Putamen (tissue), 1 donor: ENCODE measurements around the gene NLRC5.
"Not testable (repeated sequence)": the region's sequence is repeated elsewhere in the genome, so short reads cannot be mapped to it uniquely, and the experiment has no call there.

Source experiments
- DNase-seq: peaks from one replicate; pipeline ENCODE4 v3.0.0-alpha.2; 2016; ENCODE audit warnings: low spot score

The NLRC5 gene

DNA sequence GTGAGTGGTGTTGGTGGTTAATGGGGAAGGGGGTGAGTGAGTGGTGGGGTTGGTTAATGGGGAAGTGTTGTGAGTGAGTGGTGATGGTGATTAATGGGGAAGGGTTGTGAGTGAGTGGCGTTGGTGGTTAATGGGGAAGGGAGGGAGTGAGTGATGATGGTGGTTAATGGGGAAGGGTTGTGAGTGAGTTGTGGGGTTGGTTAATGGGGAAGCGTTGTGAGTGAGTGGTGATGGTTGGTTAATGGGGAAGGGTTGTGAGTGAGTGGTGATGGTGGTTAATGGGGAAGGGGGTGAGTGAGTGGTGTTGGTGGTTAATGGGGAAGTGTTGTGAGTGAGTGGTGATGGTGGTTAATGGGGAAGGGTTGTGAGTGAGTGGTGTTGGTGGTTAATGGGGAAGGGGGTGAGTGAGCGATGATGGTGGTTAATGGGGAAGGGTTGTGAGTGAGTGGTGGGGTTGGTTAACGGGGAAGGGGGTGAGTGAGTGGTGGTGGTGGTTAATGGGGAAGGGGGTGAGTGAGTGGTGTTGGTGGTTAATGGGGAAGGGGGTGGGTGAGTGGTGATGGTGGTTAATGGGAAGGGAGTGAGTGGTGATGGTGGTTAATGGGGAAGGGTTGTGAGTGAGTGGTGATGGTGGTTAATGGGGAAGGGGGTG, 81.8 kb downstream of the NLRC5 start:
- not testable (repeated sequence) for DNase-seq

DNA sequence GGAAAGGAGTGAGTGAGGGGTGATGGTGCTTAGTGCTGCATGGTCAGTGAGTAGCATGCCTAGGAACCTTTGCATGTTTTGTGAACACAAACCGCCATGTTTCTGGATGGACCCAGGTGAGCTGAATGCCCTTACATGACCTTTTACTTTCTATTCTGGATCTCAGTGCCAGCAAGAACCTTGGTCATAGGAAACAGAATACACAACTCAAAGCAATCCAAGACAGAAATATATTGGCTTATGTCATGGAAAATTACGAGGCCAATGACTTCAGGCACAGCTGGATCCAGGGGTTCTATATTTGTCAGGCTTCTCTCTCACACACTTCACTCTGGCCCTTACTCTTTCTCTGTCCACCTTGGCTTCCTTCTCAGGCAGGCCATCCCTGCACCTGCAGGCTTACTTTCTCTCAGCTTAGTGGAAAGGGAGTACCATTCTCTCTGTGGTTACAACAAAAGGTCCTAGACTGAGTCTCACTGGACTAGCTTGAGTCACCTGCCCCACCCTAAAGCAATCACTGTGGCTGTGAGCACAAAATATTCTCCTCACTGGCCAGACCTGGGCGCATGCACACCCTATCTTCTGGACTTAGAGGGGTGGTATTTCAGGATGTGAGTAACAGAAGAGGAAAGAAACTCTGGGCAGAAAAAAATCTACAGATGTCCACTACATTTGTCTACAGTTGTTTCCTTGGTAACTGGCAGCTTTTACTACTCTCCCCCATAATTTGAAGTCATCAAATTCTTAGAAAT, 82.7 kb downstream of the NLRC5 start:
- no peak for DNase-seq

DNA sequence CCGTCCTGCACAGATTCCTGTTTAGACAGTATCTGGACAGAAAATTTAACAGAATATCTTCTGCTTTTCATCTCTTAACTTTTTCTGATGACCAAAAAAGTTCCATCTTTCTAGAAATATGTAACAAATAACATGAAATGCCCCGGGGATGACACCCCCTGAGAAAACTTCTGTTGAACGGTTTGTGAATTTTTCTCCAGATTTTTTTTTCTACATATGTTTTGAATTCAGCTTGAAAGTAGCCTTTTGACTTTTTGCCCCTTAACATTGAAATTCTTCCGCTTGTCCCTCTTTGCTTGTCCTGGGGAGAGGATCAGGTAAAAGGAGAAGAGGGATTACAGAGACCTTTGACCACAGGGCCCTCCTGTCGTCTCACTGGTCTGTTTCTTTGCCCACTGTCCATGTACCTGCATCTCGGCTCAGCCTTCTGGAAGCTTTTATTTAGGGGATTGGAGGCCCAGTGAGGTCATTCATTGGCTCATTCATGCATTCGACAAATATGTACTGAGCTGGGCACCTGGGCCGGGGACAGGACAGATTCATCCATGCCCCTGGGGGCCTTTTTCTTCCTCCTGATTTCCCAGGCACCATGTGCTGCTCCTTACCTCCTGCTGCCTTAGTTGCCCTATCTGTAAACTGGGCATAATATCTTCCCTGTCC, 83.4 kb downstream of the NLRC5 start:
- no peak for DNase-seq

GRCh38 chr16:57077714-57078113, 88.4 kb downstream of the NLRC5 start:
- no peak for DNase-seq

DNA sequence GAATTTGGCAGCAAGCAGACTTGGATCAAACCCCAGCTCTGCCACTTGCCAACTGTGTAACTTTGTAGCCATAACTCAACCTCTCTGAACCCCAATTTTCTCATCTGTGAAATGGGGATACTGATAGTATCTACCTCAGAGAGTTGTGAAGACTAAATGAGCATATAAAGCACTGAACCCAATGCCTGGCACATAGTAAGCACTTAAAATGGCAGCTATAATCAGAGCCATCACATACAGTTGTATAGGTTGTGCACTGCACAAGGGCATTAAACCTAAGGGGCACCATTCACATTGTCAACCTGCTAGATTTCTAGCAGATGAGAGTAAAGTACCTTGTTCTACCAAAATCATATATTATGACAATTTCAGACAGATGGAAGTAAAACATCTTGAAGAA, 92.4 kb downstream of the NLRC5 start:
- no peak for DNase-seq

DNA sequence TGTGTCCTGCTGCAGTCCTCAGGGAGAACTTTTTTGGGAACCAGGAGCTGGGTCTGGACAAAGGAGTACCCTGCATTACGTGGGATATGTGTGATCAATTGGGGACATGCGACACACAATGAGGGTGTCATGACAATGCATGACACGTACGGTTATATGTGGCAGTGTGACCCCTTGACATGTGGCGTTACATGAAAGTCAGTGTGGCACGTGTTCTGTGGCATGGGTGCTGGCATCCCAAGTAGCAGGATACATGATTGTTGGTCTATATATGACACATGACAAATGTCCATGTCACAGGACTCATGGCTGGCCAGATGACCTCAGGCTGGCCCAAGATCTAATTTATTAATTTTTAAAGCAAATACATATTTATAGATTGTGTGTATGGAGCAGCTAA, 93.3 kb downstream of the NLRC5 start:
- no peak for DNase-seq

- DNase-seq = no peak
Observed at GRCh38 chr16:57083485-57084126, 94.2 kb downstream of the NLRC5 start.

DNA sequence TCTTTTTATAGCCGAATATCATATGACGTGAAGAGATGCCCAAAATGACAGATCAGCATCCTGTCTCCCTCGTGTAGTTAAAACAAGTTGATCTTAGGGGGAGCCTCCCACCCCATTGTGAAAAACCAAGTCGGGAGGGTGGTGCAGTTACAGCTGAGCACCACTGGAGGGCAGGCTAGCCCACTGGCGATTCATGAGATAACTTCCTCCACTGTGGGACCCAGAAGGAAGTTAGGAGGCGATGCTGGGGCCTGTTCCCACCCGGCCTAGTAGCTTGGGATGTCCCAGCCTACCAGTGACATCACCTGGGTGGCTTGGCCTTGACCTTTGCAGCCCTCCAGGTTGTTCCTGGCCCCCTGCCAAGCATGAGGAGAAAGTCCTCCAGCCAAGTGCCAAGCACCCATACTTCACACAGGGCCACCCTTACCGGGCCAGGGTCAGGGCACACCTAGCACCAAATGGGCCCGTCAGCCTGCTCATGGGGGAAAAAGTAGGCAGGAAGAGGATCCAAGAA, 95.0 kb downstream of the NLRC5 start:
- DNase-seq = peak; percentile 70

DNA sequence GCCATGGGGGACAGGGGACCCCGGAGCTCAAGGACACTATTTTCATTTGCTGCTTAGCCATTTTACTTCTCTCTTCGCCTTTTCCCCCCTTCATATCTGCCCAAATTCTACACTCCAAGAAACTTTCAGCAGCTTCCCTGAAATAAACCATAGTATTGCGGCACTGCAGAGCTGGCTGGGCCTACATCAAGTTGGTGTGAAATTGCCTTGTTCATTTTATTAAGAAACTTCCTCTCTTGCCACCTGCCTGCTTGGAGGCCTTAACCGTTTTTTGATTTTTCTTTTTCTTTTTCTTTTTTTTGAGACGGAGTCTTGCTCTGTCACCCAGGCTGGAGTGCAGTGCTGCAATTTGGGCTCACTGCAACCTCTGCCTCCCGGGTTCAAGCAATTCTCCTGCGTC, 95.6 kb downstream of the NLRC5 start:
- DNase-seq = no peak

GRCh38 chr16:57087003-57087402, 97.6 kb downstream of the NLRC5 start:
- DNase-seq = no peak

DNA sequence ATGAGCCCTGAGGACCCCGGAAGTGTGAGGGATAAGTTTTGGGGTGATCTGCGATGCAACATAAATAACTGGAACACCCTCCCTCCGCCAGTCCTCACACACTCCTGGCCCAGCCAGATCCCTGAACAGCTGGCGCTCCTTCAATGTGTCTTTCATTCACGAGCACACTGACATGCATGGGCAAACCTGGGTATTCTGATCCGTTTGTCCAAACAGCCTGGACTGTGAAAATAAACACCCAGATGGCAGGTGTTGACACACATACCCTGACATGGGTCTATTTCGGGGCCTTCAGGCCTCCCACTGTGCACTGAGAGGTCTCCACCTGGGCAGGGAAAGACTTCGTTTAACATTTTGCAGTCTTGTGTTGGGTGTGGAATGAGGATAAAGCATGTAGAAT, 100.0 kb downstream of the NLRC5 start:
- DNase-seq = no peak

- no peak for DNase-seq
Observed at GRCh38 chr16:57091200-57091974, 102.0 kb downstream of the NLRC5 start.

- DNase-seq = peak; percentile 85
Observed at GRCh38 chr16:57091975-57092785, 102.8 kb downstream of the NLRC5 start, which contains the start of gene CPNE2. Gene CPNE2 (plus strand): TSS chr16:57092583. CDS start chr16:57110743, 18,160 bp downstream.

DNA sequence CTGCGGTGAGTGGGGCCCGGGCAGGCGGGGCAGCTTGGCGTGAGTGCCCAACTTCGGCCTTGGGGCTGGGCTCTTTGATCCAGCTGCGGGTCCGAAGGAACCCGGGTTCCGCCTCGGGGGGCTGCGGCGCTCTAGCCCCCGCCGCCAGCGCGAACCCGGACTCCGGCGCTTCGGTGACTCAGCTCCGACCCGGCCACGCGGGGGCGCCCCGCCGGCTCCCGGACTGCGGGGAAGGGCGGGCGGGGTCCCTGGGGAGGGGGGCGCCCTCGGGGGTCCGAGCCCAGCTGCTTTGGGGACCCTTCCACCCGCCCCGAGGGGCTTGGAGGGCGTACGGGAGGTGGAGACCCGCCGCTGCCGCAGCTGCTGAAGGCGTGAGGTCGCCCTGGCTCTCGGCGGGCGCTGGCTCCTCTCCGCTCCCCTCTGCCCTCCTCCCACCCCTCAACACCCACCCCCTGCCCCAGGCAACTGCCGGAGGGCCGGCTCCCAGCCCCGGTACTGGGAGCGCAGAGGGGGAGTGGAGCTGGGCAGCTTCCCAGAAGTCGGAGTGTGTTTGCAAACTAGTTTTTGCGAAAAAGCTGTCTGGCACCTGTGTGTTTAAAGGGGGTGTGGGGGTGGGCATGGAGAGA, 103.5 kb downstream of the NLRC5 start:
- DNase-seq = no peak

- no peak for DNase-seq
Observed at GRCh38 chr16:57093666-57094564, 104.6 kb downstream of the NLRC5 start.

DNA sequence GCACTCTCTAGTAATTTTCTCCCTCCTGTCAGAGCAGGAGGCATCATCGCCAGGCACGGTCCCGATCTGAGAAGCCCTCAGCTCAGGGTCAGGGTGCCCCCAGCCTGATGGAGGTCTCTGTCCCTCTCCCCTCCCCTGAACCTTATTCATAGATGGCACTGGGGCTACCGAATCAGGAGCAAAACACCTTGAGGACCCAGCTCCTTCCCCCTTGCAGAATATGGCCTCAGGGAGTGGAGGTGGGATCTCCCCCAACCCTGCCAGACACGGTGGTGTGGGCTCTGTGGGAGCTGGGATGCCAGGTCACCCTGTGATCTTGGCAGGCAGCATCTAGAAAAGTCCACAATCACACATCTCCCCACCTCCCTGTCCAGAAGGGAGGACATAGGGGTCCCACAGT, 105.6 kb downstream of the NLRC5 start:
- DNase-seq = no peak

GRCh38 chr16:57096192-57096591, 106.8 kb downstream of the NLRC5 start:
- DNase-seq = no peak

DNA sequence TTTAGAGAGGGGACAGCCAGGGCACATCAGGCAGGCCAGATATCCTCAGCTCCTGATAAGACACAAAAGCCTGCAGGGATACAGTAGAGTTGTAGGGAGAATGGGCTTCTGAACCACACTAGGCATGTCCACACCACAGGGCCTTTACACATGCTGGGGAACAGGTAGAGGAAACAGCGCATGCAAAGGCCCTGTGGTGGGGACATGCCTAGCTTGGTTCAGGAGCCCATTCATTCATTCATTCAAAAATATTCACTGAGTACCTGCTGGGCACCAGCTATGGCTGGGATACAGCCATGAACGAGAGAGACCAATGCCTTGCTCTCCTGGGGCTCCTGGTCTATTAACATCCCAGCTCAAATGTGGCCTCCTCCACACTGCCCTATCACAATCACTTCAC, 107.4 kb downstream of the NLRC5 start:
- no peak for DNase-seq

- no peak for DNase-seq
Observed at GRCh38 chr16:57098188-57098841, 109.0 kb downstream of the NLRC5 start.
